Neural cell (in vitro differentiated cells): ENCODE data around the gene CXXC1. TPM values are rescaled to one million over a fixed set of nuclear protein-coding genes. Genes with fewer than 3 reads are reported as not detected.

Experiments used
- H2AFZ ChIP-seq: fragments of 200-600, 300-800 bp; sonication (generic), shearing (Covaris generic); 2 replicates; pipeline ENCODE4 v1.6.0; 2014; ENCODE audit warnings: low read depth, mild to moderate bottlenecking, antibody characterized with exemption, low read length, moderate library complexity
- H3F3A ChIP-seq: fragments of 200-600 bp; shearing (Covaris generic); 2 replicates; pipeline ENCODE4 v1.6.1; 2016; ENCODE audit warnings: mild to moderate bottlenecking, moderate library complexity, mixed read lengths, antibody characterized with exemption, low read length; ENCODE audit not compliant: insufficient read depth, poor library complexity, severe bottlenecking
- H3K27ac ChIP-seq: fragments of 200-600, 300-800 bp; sonication (generic), shearing (Covaris generic); 2 replicates; pipeline ENCODE4 v1.5.1; 2014; ENCODE audit warnings: mild to moderate bottlenecking, low read length, moderate library complexity
- H3K27me3 ChIP-seq: fragments of 300-800, 200-600 bp; sonication (generic), shearing (Covaris generic); 2 replicates; pipeline ENCODE4 v1.6.0; 2014; ENCODE audit warnings: mild to moderate bottlenecking, low read depth, low read length, moderate library complexity; ENCODE audit not compliant: insufficient read depth
- H3K36me3 ChIP-seq: fragments of 300-800, 200-600 bp; sonication (generic), shearing (Covaris generic); 2 replicates; pipeline ENCODE4 v1.5.1; 2014; ENCODE audit warnings: mild to moderate bottlenecking, antibody characterized with exemption, low read length, moderate library complexity; ENCODE audit not compliant: insufficient read depth
- H3K4me2 ChIP-seq: fragments of 300-800, 200-600 bp; sonication (generic), shearing (Covaris generic); 2 replicates; pipeline ENCODE4 v1.6.0; 2014; ENCODE audit warnings: mild to moderate bottlenecking, low read length
- H3K4me3 ChIP-seq: fragments of 300-800, 200-600 bp; sonication (generic), shearing (Covaris generic); 2 replicates; pipeline ENCODE4 v1.5.1; 2014; ENCODE audit warnings: mild to moderate bottlenecking, low read length, moderate library complexity
- H3K79me2 ChIP-seq: fragments of 200-600 bp; shearing (Covaris generic); replicated peaks from 2 replicates; pipeline ENCODE4 v1.6.0; 2014; ENCODE audit warnings: mild to moderate bottlenecking, low read length, moderate library complexity; ENCODE audit not compliant: insufficient read depth
- H3K9ac ChIP-seq: fragments of 300-800, 200-600 bp; sonication (generic), shearing (Covaris generic); 2 replicates; pipeline ENCODE4 v1.6.1; 2016; ENCODE audit warnings: mild to moderate bottlenecking, low read length, mixed read lengths
- H3K9me2 ChIP-seq: fragments of 200-600 bp; shearing (Covaris generic); 2 replicates; pipeline ENCODE4 v1.6.1; 2016; ENCODE audit warnings: mild to moderate bottlenecking, low read length, mixed read lengths; ENCODE audit not compliant: insufficient read depth
- H3K9me3 ChIP-seq: fragments of 200-600, 300-800 bp; sonication (generic), shearing (Covaris generic); 2 replicates; pipeline ENCODE4 v1.6.1; 2016; ENCODE audit warnings: mild to moderate bottlenecking, mixed run types, low read length, moderate library complexity, mixed read lengths
- H4K20me1 ChIP-seq: fragments of 200-600 bp; shearing (Covaris generic); 2 replicates; pipeline ENCODE4 v1.6.1; 2016; ENCODE audit warnings: mild to moderate bottlenecking, mixed run types; ENCODE audit not compliant: insufficient read depth
- EP300 ChIP-seq: fragments of 450-650 bp; conservative IDR thresholded peaks from 2 replicates; pipeline ENCODE4 v1.6.1; 2014; ENCODE audit warnings: antibody characterized with exemption, mild to moderate bottlenecking, moderate library complexity; ENCODE audit not compliant: poor library complexity, severe bottlenecking
- EZH2 ChIP-seq: fragments of 200-600, 300-800 bp; shearing (Covaris generic), sonication (generic); IDR thresholded peaks from 2 replicates; pipeline ENCODE4 v1.6.1; 2014; ENCODE audit warnings: antibody characterized with exemption, low read length, borderline replicate concordance, mild to moderate bottlenecking; ENCODE audit not compliant: insufficient read depth, poor library complexity, severe bottlenecking
- MXI1 ChIP-seq: fragments of 450-650 bp; conservative IDR thresholded peaks from 2 replicates; pipeline ENCODE4 v1.6.1; 2014; ENCODE audit warnings: antibody characterized with exemption, mild to moderate bottlenecking; ENCODE audit not compliant: poor library complexity, severe bottlenecking
- POLR2AphosphoS5 ChIP-seq: IDR thresholded peaks from 2 replicates; pipeline ENCODE4 v1.6.1; 2012
- RAD21 ChIP-seq: fragments of 450-650 bp; conservative IDR thresholded peaks from 2 replicates; pipeline ENCODE4 v1.6.1; 2014; ENCODE audit warnings: antibody characterized with exemption, mild to moderate bottlenecking, moderate library complexity
- SMC3 ChIP-seq: fragments of 450-650 bp; conservative IDR thresholded peaks from 2 replicates; pipeline ENCODE4 v1.6.1; 2014; ENCODE audit warnings: antibody characterized with exemption, mild to moderate bottlenecking, moderate library complexity; ENCODE audit not compliant: poor library complexity
- TAF1 ChIP-seq: IDR thresholded peaks from 2 replicates; pipeline ENCODE4 v1.6.1; 2012; ENCODE audit warnings: low read depth
- polyA plus RNA-seq: library from polyadenylated mRNA; depleted of rRNA; stranded (reverse); fragments of >200 nt; gene quantifications from 2 replicates; pipeline ENCODE4 v1.2.3, GENCODE V29; 2014
- TF ChIP-seq, protein P1 (sequence below): fragments of 450-650 bp; IDR thresholded peaks from 2 replicates; pipeline ENCODE4 v1.5.1; 2014; ENCODE audit warnings: antibody characterized with exemption, mild to moderate bottlenecking, moderate library complexity; ENCODE audit not compliant: poor library complexity, severe bottlenecking
- TF ChIP-seq, protein P2 (sequence below): IDR thresholded peaks from 2 replicates; pipeline ENCODE4 v1.6.1; 2012; ENCODE audit warnings: borderline replicate concordance

CXXC1 gene
- polyA plus RNA-seq, 1 donor from 2014 or later, result 99.8 TPM

DNA sequence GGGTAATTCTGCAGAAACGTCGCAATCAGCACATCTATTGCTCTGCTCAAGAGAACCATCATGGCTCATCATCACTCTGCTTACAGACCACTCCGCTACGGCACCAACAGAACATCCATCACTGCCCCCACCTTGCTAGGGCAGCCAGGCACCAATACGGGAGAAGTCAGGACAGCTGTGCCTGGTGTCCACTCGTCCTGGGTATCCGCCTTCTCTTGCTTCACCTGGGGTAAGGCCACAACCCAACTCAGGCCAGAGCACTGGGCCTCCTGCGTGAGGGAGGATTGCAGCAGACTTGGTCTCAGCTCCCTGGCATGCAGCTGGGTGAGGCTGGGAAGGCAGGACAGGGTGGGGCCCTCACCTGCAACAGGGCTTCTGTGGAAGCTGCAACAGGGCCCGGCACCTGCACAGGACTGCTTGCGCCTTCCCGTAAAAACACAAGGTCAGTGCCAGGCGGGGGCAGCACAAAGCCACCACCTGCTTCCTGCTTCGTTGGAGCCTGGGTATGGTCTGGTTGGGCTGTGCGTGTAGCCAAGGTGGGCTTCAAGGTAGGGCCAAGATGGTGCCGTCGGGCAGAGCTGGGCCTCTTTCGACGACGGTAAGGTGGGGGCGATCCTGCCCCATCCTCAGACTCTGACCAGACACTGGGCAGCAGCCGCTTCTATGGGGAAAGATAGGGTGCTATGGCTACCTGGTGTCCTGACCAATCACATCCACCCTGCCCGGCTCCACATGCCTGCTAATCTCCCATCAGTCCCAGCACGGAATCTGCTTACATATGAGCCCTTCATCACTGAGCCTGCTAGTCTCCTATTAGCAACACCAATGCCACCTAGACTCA lies 14.1 kb downstream of the CXXC1 start:
- Histone ChIP-seq H3K9ac (no peak overlapping the region), H3K27ac (no peak overlapping the region), H3K9me2 (no peaks in the 10 kb centered on the region), H3F3A (no peaks in the 10 kb centered on the region), H4K20me1 (no peaks in the 10 kb centered on the region), H3K36me3 (peaks cover 11% of the 10 kb centered on the region), H3K79me2 (peaks cover 1% of the 10 kb centered on the region), H2AFZ (no peak overlapping the region), H3K4me2 (no peak overlapping the region), H3K4me3 (no peak overlapping the region), H3K9me3 (no peaks in the 10 kb centered on the region), H3K27me3 (no peaks in the 10 kb centered on the region)
- no peak for TF ChIP-seq SMC3
- TF ChIP-seq, protein P1, sequence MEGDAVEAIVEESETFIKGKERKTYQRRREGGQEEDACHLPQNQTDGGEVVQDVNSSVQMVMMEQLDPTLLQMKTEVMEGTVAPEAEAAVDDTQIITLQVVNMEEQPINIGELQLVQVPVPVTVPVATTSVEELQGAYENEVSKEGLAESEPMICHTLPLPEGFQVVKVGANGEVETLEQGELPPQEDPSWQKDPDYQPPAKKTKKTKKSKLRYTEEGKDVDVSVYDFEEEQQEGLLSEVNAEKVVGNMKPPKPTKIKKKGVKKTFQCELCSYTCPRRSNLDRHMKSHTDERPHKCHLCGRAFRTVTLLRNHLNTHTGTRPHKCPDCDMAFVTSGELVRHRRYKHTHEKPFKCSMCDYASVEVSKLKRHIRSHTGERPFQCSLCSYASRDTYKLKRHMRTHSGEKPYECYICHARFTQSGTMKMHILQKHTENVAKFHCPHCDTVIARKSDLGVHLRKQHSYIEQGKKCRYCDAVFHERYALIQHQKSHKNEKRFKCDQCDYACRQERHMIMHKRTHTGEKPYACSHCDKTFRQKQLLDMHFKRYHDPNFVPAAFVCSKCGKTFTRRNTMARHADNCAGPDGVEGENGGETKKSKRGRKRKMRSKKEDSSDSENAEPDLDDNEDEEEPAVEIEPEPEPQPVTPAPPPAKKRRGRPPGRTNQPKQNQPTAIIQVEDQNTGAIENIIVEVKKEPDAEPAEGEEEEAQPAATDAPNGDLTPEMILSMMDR, result no peak
- no peak for TF ChIP-seq MXI1
- TF ChIP-seq EP300, result no peak
- TF ChIP-seq, protein P2, sequence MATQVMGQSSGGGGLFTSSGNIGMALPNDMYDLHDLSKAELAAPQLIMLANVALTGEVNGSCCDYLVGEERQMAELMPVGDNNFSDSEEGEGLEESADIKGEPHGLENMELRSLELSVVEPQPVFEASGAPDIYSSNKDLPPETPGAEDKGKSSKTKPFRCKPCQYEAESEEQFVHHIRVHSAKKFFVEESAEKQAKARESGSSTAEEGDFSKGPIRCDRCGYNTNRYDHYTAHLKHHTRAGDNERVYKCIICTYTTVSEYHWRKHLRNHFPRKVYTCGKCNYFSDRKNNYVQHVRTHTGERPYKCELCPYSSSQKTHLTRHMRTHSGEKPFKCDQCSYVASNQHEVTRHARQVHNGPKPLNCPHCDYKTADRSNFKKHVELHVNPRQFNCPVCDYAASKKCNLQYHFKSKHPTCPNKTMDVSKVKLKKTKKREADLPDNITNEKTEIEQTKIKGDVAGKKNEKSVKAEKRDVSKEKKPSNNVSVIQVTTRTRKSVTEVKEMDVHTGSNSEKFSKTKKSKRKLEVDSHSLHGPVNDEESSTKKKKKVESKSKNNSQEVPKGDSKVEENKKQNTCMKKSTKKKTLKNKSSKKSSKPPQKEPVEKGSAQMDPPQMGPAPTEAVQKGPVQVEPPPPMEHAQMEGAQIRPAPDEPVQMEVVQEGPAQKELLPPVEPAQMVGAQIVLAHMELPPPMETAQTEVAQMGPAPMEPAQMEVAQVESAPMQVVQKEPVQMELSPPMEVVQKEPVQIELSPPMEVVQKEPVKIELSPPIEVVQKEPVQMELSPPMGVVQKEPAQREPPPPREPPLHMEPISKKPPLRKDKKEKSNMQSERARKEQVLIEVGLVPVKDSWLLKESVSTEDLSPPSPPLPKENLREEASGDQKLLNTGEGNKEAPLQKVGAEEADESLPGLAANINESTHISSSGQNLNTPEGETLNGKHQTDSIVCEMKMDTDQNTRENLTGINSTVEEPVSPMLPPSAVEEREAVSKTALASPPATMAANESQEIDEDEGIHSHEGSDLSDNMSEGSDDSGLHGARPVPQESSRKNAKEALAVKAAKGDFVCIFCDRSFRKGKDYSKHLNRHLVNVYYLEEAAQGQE, result no peak
- TF ChIP-seq EZH2, result no peak
- TF ChIP-seq RAD21, result no peak
- TF ChIP-seq TAF1, result no peak
- TF ChIP-seq POLR2AphosphoS5, result no peak

DNA sequence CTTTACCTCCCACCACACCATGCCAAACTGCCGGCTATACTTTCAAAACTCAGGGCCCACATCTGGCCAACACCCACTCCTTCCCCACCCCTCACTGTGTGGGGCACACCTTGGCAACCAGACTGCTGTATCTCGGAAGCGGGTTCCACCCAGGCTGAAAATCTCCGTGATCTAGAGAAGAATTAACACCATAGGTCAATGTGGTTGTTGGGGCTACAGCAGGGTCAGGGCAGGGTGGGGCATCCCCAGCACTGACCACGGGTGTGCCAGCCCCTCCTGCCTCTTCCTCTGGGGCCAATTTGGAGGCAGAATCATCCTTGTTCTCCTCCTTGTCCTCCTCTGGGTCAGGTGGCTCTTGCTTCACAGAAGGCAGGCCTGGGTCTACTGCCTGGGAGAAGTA lies 14.9 kb downstream of the CXXC1 start:
- Histone ChIP-seq H3K9ac (no peak overlapping the region), H3K36me3 (peaks cover 18% of the 10 kb centered on the region), H3K4me3 (no peak overlapping the region), H4K20me1 (no peaks in the 10 kb centered on the region), H3K27me3 (no peaks in the 10 kb centered on the region), H2AFZ (no peak overlapping the region), H3K9me2 (no peaks in the 10 kb centered on the region), H3F3A (no peaks in the 10 kb centered on the region), H3K9me3 (no peaks in the 10 kb centered on the region), H3K79me2 (no peaks in the 10 kb centered on the region), H3K27ac (no peak overlapping the region), H3K4me2 (no peak overlapping the region)
- no peak for TF ChIP-seq MXI1
- TF ChIP-seq POLR2AphosphoS5, result no peak
